ENCODE results near the gene GABRB2.

GABRB2 gene

DNA sequence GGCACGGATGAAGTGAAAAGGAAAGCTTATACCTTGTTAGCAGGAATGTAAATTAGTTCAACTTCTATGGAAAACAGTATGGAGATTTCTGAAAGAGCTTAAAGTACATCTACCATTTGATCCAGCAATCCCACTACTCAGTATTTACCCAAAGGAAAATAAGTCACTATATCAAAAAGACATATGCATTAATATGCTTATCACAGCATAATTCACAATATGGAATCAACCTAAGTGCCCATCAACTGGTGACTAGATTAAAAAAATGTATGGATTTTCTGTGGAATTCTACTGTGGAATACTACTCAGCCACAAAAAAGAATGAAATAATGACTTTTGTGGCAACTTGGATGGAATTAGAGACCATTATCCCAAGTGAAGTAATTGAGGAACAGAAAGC is 279.6 kb downstream of the GABRB2 start:
- no peak overlapping the region for H3K27ac ChIP-seq
- TF ChIP-seq, protein P1, sequence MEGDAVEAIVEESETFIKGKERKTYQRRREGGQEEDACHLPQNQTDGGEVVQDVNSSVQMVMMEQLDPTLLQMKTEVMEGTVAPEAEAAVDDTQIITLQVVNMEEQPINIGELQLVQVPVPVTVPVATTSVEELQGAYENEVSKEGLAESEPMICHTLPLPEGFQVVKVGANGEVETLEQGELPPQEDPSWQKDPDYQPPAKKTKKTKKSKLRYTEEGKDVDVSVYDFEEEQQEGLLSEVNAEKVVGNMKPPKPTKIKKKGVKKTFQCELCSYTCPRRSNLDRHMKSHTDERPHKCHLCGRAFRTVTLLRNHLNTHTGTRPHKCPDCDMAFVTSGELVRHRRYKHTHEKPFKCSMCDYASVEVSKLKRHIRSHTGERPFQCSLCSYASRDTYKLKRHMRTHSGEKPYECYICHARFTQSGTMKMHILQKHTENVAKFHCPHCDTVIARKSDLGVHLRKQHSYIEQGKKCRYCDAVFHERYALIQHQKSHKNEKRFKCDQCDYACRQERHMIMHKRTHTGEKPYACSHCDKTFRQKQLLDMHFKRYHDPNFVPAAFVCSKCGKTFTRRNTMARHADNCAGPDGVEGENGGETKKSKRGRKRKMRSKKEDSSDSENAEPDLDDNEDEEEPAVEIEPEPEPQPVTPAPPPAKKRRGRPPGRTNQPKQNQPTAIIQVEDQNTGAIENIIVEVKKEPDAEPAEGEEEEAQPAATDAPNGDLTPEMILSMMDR (conservative IDR thresholded peaks at IDR 0.05; ENCODE audit: low read depth, low read length) = no peak
- no peaks in the 10 kb centered on the region for H3K4me1 ChIP-seq (ENCODE audit: low read depth, poor library complexity, severe bottlenecking)
- no peak overlapping the region for H3K4me2 ChIP-seq
- no peak overlapping the region for H3K9ac ChIP-seq
- no peaks in the 10 kb centered on the region for H3K79me2 ChIP-seq (ENCODE audit: insufficient read depth, low read depth)
- no peaks in the 10 kb centered on the region for H3K27me3 ChIP-seq (ENCODE audit: insufficient read depth, low read depth)
- no peak overlapping the region for H3K4me3 ChIP-seq (IDR thresholded peaks at IDR 0.05; ENCODE audit: insufficient read depth, low read depth, low read length)
- H3K36me3 ChIP-seq (ENCODE audit: insufficient read depth) = no peaks in the 10 kb centered on the region
- H2AFZ ChIP-seq (ENCODE audit: low read depth) = no peak overlapping the region
- no peaks in the 10 kb centered on the region for H4K20me1 ChIP-seq (ENCODE audit: insufficient read depth)

DNA sequence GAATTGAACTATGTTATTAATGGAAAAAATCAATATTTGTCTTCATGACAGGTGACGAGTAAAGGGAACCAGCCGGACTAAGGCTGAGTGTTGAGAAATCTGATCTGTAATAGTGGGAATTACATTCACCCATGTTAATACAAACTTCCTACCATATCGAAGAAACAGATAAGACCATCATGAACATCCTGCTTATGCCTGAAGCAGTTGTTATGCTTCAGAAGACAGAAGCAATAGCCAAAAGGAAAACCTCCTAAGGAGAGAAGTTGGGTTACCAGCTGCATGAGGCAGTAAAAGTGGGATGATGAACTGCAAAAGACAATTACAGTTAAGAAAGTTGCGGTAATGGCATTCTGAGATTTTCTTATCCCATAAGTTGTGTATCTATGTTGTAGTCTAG is 281.5 kb downstream of the GABRB2 start:
- Histone ChIP-seq H3K36me3 (ENCODE audit: insufficient read depth) (no peaks in the 10 kb centered on the region), H3K27me3 (ENCODE audit: insufficient read depth, low read depth) (no peaks in the 10 kb centered on the region), H3K4me2 (no peak overlapping the region), H3K27ac (no peak overlapping the region), H3K4me3 (IDR thresholded peaks at IDR 0.05; ENCODE audit: insufficient read depth, low read depth, low read length) (no peak overlapping the region), H3K79me2 (ENCODE audit: insufficient read depth, low read depth) (no peaks in the 10 kb centered on the region), H2AFZ (ENCODE audit: low read depth) (no peak overlapping the region), H3K9ac (no peak overlapping the region), H3K4me1 (ENCODE audit: low read depth, poor library complexity, severe bottlenecking) (no peaks in the 10 kb centered on the region), H4K20me1 (ENCODE audit: insufficient read depth) (no peaks in the 10 kb centered on the region)
- TF ChIP-seq, protein P1 (conservative IDR thresholded peaks at IDR 0.05; ENCODE audit: low read depth, low read length) = no peak

DNA sequence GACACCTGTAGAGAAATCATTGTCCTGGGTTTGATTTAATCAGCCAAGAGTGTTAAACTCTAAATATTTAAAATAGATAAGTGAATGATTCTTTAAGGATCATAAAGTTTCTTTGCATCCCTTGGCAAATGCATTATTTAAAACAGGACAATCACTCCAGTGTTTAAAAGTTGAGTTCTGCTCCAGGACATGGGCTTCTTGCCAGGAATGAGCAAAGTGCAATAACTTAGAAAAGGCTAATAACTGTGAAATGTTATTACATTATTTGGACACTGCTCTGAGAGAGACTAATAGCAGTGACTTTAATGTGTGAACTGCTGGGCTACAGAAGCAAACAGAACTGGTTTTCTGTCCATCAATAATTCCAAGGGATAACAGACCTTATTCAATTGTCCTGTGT is 283.3 kb downstream of the GABRB2 start:
- no peaks in the 10 kb centered on the region for H4K20me1 ChIP-seq (ENCODE audit: insufficient read depth)
- H3K27ac ChIP-seq = no peak overlapping the region
- no peak overlapping the region for H3K9ac ChIP-seq
- no peaks in the 10 kb centered on the region for H3K79me2 ChIP-seq (ENCODE audit: insufficient read depth, low read depth)
- no peaks in the 10 kb centered on the region for H3K36me3 ChIP-seq (ENCODE audit: insufficient read depth)
- no peaks in the 10 kb centered on the region for H3K4me1 ChIP-seq (ENCODE audit: low read depth, poor library complexity, severe bottlenecking)
- TF ChIP-seq, protein P1 (conservative IDR thresholded peaks at IDR 0.05; ENCODE audit: low read depth, low read length) = no peak
- no peaks in the 10 kb centered on the region for H3K27me3 ChIP-seq (ENCODE audit: insufficient read depth, low read depth)
- H3K4me2 ChIP-seq = no peak overlapping the region
- no peak overlapping the region for H3K4me3 ChIP-seq (IDR thresholded peaks at IDR 0.05; ENCODE audit: insufficient read depth, low read depth, low read length)
- no peak overlapping the region for H2AFZ ChIP-seq (ENCODE audit: low read depth)

DNA sequence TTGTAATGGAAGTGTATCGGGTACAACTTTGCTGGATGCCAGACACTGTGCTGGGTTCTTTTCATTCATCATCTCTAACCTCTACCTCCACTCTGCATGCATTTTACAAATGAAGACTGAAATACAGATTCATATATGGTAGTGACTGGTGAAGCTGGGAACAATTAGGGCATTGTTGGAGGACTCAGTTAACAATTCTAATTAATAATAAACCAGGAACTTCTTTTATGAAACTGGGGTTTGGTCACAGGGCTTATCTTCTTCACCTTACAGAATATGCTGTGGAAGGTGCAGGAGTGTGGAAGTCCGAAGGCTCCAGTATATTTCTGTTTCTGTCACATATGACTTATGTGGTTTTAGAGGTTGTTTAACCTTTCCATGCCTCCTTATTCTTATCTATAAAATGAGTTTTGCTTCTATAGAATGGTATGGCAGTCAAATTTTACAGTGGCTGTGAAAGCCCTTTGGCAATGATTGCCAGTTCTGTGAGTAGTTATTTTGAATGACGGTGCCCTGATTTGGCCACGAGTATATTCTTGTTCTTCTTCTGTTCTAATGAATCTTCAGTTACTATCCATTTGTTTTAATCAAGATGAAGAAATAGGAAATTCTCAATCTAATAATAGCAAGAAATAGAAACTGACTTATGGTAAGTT is 284.7 kb downstream of the GABRB2 start:
- H3K79me2 ChIP-seq (ENCODE audit: insufficient read depth, low read depth) = no peaks in the 10 kb centered on the region
- no peak overlapping the region for H3K4me2 ChIP-seq
- H3K4me1 ChIP-seq (ENCODE audit: low read depth, poor library complexity, severe bottlenecking) = no peaks in the 10 kb centered on the region
- no peaks in the 10 kb centered on the region for H4K20me1 ChIP-seq (ENCODE audit: insufficient read depth)
- H3K9ac ChIP-seq = no peak overlapping the region
- H3K4me3 ChIP-seq (IDR thresholded peaks at IDR 0.05; ENCODE audit: insufficient read depth, low read depth, low read length) = no peak overlapping the region
- H3K36me3 ChIP-seq (ENCODE audit: insufficient read depth) = no peaks in the 10 kb centered on the region
- no peak overlapping the region for H3K27ac ChIP-seq
- no peak overlapping the region for H2AFZ ChIP-seq (ENCODE audit: low read depth)
- TF ChIP-seq, protein P1 (conservative IDR thresholded peaks at IDR 0.05; ENCODE audit: low read depth, low read length) = no peak
- no peaks in the 10 kb centered on the region for H3K27me3 ChIP-seq (ENCODE audit: insufficient read depth, low read depth)
